DND-41 (cell line): ENCODE results near the gene DENND6A.

Source experiments
- ATAC-seq: fragments of 200-7000 bp; cut with Tn5 transposase; 3 replicates; pipeline ENCODE4 v1.9.1; 2021; ENCODE audit warnings: low read depth; ENCODE audit not compliant: insufficient read depth
- DNase-seq: peaks from one replicate; pipeline ENCODE4 v3.0.0-alpha.2; 2020
- H2AFZ ChIP-seq: 2 replicates; pipeline ENCODE4 v1.6.0; 2012; ENCODE audit warnings: low read depth, low read length
- H3K27ac ChIP-seq: 2 replicates; pipeline ENCODE4 v1.5.1; 2012; ENCODE audit warnings: low read length, inconsistent platforms
- H3K27me3 ChIP-seq: fragments of 200-600 bp; sonication (generic); 2 replicates; pipeline ENCODE4 v1.6.0; 2012; ENCODE audit warnings: low read length, mild to moderate bottlenecking, inconsistent platforms; ENCODE audit not compliant: insufficient read depth, poor library complexity
- H3K36me3 ChIP-seq: 2 replicates; pipeline ENCODE4 v1.5.1; 2012; ENCODE audit warnings: low read length, inconsistent platforms; ENCODE audit not compliant: insufficient read depth
- H3K4me1 ChIP-seq: 2 replicates; pipeline ENCODE4 v1.5.1; 2012; ENCODE audit warnings: mild to moderate bottlenecking, low read length; ENCODE audit not compliant: insufficient read depth
- H3K4me2 ChIP-seq: 2 replicates; pipeline ENCODE4 v1.6.0; 2012; ENCODE audit warnings: mild to moderate bottlenecking, moderate library complexity, low read length, inconsistent platforms; ENCODE audit not compliant: insufficient read depth
- H3K4me3 ChIP-seq, 2 experiments: fragments of 200-600 bp in 1 of 2; shearing (Covaris generic) in 1 of 2; 2 replicates each; pipeline ENCODE4 v1.5.1; 2012 to 2016; ENCODE audit warnings: inconsistent platforms in 2 of 2, low read length in 2 of 2, mild to moderate bottlenecking in 2 of 2, low read depth in 1 of 2, moderate library complexity in 1 of 2
- H3K79me2 ChIP-seq: 2 replicates; pipeline ENCODE4 v1.6.0; 2012; ENCODE audit warnings: low read length, inconsistent platforms; ENCODE audit not compliant: insufficient read depth
- H3K9ac ChIP-seq: 2 replicates; pipeline ENCODE4 v1.6.0; 2012; ENCODE audit warnings: low read depth, mild to moderate bottlenecking, inconsistent platforms, low read length, moderate library complexity
- H3K9me3 ChIP-seq: 2 replicates; pipeline ENCODE4 v1.5.1; 2012; ENCODE audit warnings: low read length, moderate library complexity, mild to moderate bottlenecking, inconsistent platforms; ENCODE audit not compliant: insufficient read depth, severe bottlenecking
- H4K20me1 ChIP-seq: 2 replicates; pipeline ENCODE4 v1.6.0; 2012; ENCODE audit warnings: low read length; ENCODE audit not compliant: insufficient read depth
- EZH2 ChIP-seq: IDR thresholded peaks from 3 replicates; pipeline ENCODE4 v1.6.1; 2012; ENCODE audit warnings: borderline replicate concordance, low read depth, mild to moderate bottlenecking, moderate library complexity, low read length, inconsistent platforms; ENCODE audit not compliant: severe bottlenecking
- TF ChIP-seq, protein P1 (sequence below): IDR thresholded peaks from 2 replicates; pipeline ENCODE4 v1.5.1; 2012; ENCODE audit warnings: borderline replicate concordance, low read length, moderate library complexity, mild to moderate bottlenecking; ENCODE audit not compliant: poor library complexity, severe bottlenecking; ENCODE audit errors: extremely low read depth

The DENND6A gene

DNA sequence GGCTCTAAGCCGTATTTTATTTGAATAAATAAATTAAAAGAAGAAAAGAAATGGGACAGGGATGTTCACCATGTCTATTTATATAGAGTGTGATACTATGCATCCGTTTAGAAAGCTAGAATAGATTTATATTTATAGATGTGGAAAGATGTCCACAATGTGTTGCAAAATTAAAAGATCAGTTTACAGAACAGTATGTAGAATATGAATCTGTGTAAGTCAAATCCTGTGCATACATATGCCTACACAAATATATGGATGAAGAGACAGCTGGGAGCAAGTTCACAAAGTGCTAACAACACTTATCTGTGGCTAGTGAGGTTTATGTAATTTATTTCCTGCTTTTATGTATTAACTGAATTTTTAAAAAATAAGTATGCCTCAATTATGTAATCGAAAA lies 37.8 kb upstream of the DENND6A start:
- Histone ChIP-seq H3K9ac (no peak overlapping the region), H3K4me1 (no peaks in the 10 kb centered on the region), H3K27ac (no peak overlapping the region), H2AFZ (no peak overlapping the region), H3K4me2 (no peak overlapping the region), H3K9me3 (no peaks in the 10 kb centered on the region), H3K79me2 (no peaks in the 10 kb centered on the region), H4K20me1 (no peaks in the 10 kb centered on the region), H3K4me3 (no peak overlapping the region), H3K36me3 (no peaks in the 10 kb centered on the region), H3K27me3 (no peaks in the 10 kb centered on the region)
- no peak for TF ChIP-seq EZH2
- TF ChIP-seq, protein P1, sequence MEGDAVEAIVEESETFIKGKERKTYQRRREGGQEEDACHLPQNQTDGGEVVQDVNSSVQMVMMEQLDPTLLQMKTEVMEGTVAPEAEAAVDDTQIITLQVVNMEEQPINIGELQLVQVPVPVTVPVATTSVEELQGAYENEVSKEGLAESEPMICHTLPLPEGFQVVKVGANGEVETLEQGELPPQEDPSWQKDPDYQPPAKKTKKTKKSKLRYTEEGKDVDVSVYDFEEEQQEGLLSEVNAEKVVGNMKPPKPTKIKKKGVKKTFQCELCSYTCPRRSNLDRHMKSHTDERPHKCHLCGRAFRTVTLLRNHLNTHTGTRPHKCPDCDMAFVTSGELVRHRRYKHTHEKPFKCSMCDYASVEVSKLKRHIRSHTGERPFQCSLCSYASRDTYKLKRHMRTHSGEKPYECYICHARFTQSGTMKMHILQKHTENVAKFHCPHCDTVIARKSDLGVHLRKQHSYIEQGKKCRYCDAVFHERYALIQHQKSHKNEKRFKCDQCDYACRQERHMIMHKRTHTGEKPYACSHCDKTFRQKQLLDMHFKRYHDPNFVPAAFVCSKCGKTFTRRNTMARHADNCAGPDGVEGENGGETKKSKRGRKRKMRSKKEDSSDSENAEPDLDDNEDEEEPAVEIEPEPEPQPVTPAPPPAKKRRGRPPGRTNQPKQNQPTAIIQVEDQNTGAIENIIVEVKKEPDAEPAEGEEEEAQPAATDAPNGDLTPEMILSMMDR, result no peak
- ATAC-seq, result no peak
- DNase-seq, result no peak

DNA sequence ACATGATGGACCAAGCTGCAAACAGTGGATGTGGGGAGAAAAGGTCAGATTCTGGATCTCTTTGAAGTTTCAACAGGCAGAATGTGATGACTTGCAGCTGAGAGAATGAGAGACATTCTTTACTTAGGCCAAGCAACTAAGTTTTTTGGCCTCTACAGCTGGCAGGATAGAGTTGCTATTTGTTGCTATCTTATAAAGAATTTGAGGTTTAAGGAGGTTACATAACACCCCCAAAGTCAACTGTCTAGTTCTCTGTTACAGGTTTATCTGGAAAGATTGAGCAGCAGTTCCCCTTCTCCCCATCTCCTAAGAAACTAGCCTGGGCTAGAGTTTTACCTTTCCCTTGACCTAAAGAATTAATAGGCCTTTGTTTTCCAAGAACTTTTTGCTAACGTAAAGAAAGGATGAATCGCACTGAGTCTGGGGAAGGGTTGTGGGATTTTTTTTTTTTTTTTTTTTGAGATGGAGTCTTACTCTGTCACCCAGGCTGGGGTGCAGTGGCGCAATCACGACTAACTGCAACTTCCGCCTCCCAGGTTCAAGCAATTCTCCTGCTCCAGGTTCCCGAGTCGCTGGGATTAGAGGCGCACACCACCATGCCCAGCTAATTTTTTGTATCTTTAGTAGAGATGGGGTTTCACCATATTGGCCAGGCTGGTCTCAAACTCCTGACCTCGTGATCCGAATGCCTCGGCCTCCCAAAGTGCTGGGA lies 36.6 kb upstream of the DENND6A start:
- no peaks in the 10 kb centered on the region for H3K79me2 ChIP-seq
- DNase-seq (no peak), ATAC-seq (no peak)
- no peak overlapping the region for H2AFZ ChIP-seq
- H3K9ac ChIP-seq, result no peak overlapping the region
- H3K4me2 ChIP-seq, result no peak overlapping the region
- H3K27ac ChIP-seq, result no peak overlapping the region
- no peaks in the 10 kb centered on the region for H3K9me3 ChIP-seq
- no peaks in the 10 kb centered on the region for H3K4me1 ChIP-seq
- no peak for TF ChIP-seq EZH2
- TF ChIP-seq, protein P1, result no peak
- no peaks in the 10 kb centered on the region for H3K27me3 ChIP-seq
- H3K36me3 ChIP-seq, result no peaks in the 10 kb centered on the region
- H3K4me3 ChIP-seq, result no peak overlapping the region
- no peaks in the 10 kb centered on the region for H4K20me1 ChIP-seq

DNA sequence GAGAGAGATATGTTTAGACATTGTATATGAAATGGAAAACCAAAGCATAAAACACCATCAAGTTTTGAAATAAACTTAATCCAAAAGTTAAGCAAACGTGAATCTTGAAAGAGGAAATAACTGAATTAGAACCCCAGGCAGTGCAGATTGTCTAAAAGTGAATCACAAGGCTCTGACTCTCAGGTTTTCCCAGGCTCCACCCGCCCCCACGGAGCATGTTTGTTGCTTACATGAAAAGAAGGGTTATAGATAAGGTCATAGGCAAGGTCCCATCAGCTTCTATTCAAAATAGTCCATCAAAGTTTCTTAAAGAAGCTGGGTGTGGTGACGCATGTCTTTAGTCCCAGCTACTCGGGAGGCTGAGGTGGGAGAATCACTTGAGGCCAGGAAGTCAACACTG lies 34.2 kb upstream of the DENND6A start:
- no peaks in the 10 kb centered on the region for H3K4me1 ChIP-seq
- no peaks in the 10 kb centered on the region for H3K79me2 ChIP-seq
- no peaks in the 10 kb centered on the region for H4K20me1 ChIP-seq
- DNase-seq (no peak), ATAC-seq (no peak)
- H3K27me3 ChIP-seq, result no peaks in the 10 kb centered on the region
- no peaks in the 10 kb centered on the region for H3K9me3 ChIP-seq
- no peak overlapping the region for H3K27ac ChIP-seq
- H3K9ac ChIP-seq, result no peak overlapping the region
- no peak overlapping the region for H3K4me2 ChIP-seq
- TF ChIP-seq, protein P1, result no peak
- TF ChIP-seq EZH2, result no peak
- no peak overlapping the region for H2AFZ ChIP-seq
- H3K36me3 ChIP-seq, result no peaks in the 10 kb centered on the region
- H3K4me3 ChIP-seq, result no peak overlapping the region
